Nephron (organoid): Measurements from ENCODE around the gene RBPMS2.

Experiments used
- H3K27ac Mint-ChIP-seq, 3 experiments: 2 replicates each; pipeline ENCODE4 v1.8.0; 2020; ENCODE audit warnings: mixed read lengths in 3 of 3, mild to moderate bottlenecking in 2 of 3, moderate library complexity in 1 of 3
- H3K27me3 Mint-ChIP-seq: 2 replicates; pipeline ENCODE4 v1.8.0; 2021; ENCODE audit warnings: low read depth, mild to moderate bottlenecking, moderate library complexity, mixed read lengths
- H3K36me3 Mint-ChIP-seq: 2 replicates; pipeline ENCODE4 v1.8.0; 2020; ENCODE audit warnings: low read depth, mixed read lengths
- H3K4me1 Mint-ChIP-seq: 2 replicates; pipeline ENCODE4 v1.8.0; 2020; ENCODE audit warnings: mixed read lengths
- H3K4me3 Mint-ChIP-seq, 3 experiments: 2 replicates each; pipeline ENCODE4 v1.8.0; 2020; ENCODE audit warnings: mild to moderate bottlenecking in 3 of 3, mixed read lengths in 3 of 3, moderate library complexity in 2 of 3
- H3K9me3 Mint-ChIP-seq: 2 replicates; pipeline ENCODE4 v1.8.0; 2020; ENCODE audit warnings: mixed read lengths
- CTCF ChIP-seq, 3 experiments: fragments of 200-600 bp; sonication (generic); IDR thresholded peaks; one replicate each; pipeline ENCODE4 v1.5.0; 2021; ENCODE audit warnings: antibody characterized with exemption in 3 of 3; ENCODE audit not compliant: unreplicated experiment in 3 of 3

The RBPMS2 gene

GRCh38 chr15:64696481-64696880 is 78.9 kb downstream of the RBPMS2 start:
- Mint-ChIP-seq H3K4me3 (no peak overlapping the region), H3K27ac (peak overlapping the region; percentile 66 to 92 (median 78)), H3K9me3 (no peaks in the 10 kb centered on the region), H3K4me1 (peaks cover 78% of the 10 kb centered on the region), H3K36me3 (peaks cover 32% of the 10 kb centered on the region), H3K27me3 (no peaks in the 10 kb centered on the region)
- no peak for TF ChIP-seq CTCF (IDR thresholded peaks at IDR 0.05; ENCODE audit: unreplicated experiment in 3 of 3)

- H3K4me3 Mint-ChIP-seq = peak overlapping the region in 2 of 3 experiments; percentile 24 to 33
- TF ChIP-seq CTCF (IDR thresholded peaks at IDR 0.05; ENCODE audit: unreplicated experiment in 3 of 3) = no peak
- H3K9me3 Mint-ChIP-seq = no peaks in the 10 kb centered on the region
- H3K27me3 Mint-ChIP-seq = no peaks in the 10 kb centered on the region
- peaks cover 78% of the 10 kb centered on the region for H3K4me1 Mint-ChIP-seq
- peak overlapping the region; percentile 66 to 92 (median 78) for H3K27ac Mint-ChIP-seq
- H3K36me3 Mint-ChIP-seq = peaks cover 41% of the 10 kb centered on the region
Measured at GRCh38 chr15:64695561-64695992, 79.8 kb downstream of the RBPMS2 start.

- TF ChIP-seq CTCF (IDR thresholded peaks at IDR 0.05; ENCODE audit: unreplicated experiment in 3 of 3) = no peak
- Mint-ChIP-seq H3K36me3 (peaks cover 48% of the 10 kb centered on the region), H3K9me3 (no peaks in the 10 kb centered on the region), H3K4me1 (peaks cover 78% of the 10 kb centered on the region), H3K4me3 (no peak overlapping the region), H3K27ac (peak overlapping the region in 2 of 3 experiments; percentile 58 to 92), H3K27me3 (no peaks in the 10 kb centered on the region)
Measured at GRCh38 chr15:64694816-64695215, 80.6 kb downstream of the RBPMS2 start.

- Mint-ChIP-seq H3K4me3 (no peak overlapping the region), H3K27ac (peak overlapping the region; percentile 16 to 82 (median 74)), H3K36me3 (peaks cover 59% of the 10 kb centered on the region), H3K9me3 (no peaks in the 10 kb centered on the region), H3K4me1 (peaks cover 71% of the 10 kb centered on the region), H3K27me3 (no peaks in the 10 kb centered on the region)
- TF ChIP-seq CTCF (IDR thresholded peaks at IDR 0.05; ENCODE audit: unreplicated experiment in 3 of 3) = no peak
Measured at GRCh38 chr15:64693134-64693533, 82.3 kb downstream of the RBPMS2 start.

GRCh38 chr15:64691896-64692565 is 83.4 kb downstream of the RBPMS2 start:
- Mint-ChIP-seq H3K27me3 (no peaks in the 10 kb centered on the region), H3K4me3 (no peak overlapping the region), H3K36me3 (peaks cover 69% of the 10 kb centered on the region), H3K27ac (no peak overlapping the region), H3K9me3 (no peaks in the 10 kb centered on the region), H3K4me1 (peaks cover 72% of the 10 kb centered on the region)
- no peak for TF ChIP-seq CTCF (IDR thresholded peaks at IDR 0.05; ENCODE audit: unreplicated experiment in 3 of 3)
